NK-92 treated with Interleukin-12 subunit alpha and Interleukin-12 subunit beta, amount 100 ng/mL, for 24 hours (cell line): ENCODE data around the gene PNPLA5.
"Not testable (repeated sequence)": the region's sequence is repeated elsewhere in the genome, so short reads cannot be mapped to it uniquely, and the experiment has no call there.

Experiments used
- DNase-seq: peaks from one replicate; lab custom pipeline; 2025; lab: John Stamatoyannopoulos, UW

PNPLA5 gene, protein sequence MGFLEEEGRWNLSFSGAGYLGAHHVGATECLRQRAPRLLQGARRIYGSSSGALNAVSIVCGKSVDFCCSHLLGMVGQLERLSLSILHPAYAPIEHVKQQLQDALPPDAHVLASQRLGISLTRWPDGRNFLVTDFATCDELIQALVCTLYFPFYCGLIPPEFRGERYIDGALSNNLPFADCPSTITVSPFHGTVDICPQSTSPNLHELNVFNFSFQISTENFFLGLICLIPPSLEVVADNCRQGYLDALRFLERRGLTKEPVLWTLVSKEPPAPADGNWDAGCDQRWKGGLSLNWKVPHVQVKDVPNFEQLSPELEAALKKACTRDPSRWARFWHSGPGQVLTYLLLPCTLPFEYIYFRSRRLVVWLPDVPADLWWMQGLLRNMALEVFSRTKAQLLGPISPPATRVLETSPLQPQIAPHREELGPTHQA

DNA sequence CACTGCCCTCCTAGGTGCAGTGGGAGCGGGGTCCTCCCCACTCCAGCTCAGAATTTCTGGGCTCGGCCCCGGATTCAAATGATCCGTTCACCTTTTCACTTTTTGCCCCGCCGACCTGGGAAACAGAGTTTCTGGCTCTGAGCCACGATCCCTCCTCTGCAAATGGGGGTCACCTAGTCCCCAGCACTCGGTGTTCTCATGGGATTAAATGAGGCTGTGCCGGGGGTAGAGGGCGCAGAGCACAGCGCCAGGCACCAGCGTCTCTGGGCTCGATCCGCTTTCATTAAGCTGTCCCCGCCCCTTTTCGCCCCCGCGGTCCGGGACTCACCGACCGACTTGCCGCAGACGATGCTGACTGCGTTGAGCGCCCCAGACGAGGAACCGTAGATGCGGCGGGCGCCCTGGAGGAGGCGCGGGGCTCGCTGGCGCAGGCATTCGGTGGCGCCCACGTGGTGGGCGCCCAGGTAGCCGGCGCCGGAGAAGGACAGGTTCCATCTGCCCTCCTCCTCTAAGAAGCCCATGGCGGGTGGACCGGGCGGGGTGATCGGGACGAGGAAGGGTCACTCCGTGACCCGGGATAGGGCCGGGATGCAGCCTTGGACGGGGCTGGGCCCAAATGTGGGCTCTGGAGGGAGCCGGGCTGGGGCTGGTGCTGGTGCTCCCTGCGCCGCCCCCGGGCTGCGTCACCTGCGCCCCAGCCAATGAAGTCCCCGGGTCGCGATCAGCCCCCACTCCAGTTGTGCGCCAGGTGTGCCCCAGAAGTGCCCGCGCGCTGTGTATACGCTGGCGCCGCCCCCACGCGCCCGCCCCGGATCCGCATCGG lies at the start of gene PNPLA5:
Gene PNPLA5, minus strand, starts transcription at position 654 of the 823 bp plus-strand sequence. Its CDS starts 133 bp downstream, at position 521.
- no peak for DNase-seq

DNA sequence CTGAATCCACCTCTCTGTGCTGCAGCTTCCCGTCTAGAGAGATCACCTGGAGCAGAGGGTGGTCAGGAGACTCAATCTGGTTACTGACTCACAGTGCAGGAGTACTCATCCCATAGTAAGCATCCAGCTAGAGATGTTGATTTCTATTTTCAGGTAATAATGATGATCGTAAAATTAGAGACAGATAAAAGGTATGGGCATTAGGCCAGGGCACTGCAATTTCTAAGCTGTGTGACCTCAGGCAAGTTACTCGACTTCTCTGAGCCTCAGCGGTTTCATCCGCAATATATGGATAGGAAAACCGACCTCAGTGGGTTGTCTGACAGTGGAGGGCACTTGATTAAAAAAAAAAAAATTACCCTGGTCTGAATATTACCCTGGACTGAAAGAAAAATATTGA lies 49.6 kb upstream of the PNPLA5 start:
- no peak for DNase-seq

DNA sequence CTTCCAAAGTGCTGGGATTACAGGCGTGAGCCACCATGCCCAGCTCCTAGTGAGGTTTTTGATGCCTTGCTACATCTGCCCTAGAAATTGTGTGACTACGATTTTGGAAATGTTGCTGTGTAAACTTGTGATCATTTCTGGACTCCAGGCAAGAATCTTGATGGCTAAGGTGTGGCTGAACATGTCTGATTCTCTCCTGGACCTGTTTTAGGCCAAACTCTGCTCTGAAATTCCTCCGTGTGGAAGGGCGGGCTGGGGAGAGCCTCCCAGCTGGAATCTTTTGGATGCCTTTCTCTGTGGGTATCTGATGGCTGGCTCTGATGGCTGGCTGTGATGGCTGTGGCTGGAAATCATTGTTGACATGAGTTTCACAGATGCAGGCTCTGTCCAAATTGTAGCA lies 40.0 kb upstream of the PNPLA5 start:
- no peak for DNase-seq

DNA sequence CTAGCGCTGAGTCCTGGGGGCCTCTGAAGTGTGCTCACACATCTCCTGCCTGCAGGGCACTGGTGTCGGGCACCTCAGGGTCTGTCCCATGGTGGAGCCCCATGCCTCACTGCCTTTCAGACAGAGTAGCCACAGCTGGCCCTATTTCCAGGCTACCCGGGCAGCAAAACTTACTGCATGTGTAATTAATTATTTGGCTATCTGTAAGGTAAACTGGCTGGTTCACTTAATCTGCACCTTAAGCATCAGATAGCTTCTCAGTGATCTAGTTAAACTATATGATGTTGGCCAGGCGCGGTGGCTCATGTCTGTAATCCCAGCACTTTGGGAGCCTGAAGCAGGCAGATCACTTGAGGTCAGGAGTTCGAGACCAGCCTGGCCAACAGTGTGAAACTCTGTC lies 37.1 kb upstream of the PNPLA5 start:
- no peak for DNase-seq

DNA sequence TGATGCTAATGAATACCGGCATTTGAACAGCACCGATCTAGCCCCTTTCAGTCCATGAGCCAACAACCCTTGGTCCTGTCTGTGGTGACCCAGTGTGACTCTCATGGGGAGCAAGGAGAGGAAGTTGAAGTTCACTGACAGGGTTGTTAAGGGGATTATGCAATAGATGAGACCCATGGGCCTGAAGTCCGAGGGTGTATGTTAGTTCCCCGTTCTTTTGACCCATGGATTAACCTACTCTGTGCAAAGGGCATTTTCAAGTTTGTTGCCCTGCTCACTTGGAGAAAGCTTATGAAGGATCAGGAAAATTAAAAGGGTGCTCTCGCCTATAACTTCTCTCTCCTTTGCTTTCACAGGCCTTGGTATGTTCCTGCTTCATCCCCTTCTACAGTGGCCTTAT lies 36.7 kb upstream of the PNPLA5 start:
- DNase-seq, result no peak

DNA sequence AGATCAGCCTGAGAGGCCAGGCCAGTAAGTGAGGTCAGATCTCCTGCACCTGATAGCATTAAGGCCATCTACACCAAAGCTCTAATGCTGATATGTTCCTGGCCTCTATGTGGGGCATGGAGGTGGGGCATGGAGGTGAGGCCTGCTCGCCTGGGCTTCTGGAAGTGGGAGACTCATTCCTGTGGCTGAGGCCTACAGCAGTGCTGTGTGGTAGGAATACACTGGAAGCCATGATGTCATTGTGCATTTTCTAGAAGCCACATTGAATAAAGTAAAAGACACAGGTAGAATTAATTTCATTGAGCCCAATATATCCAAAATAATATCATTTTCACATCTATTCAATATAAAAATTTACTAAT lies 34.5 kb upstream of the PNPLA5 start:
- no peak for DNase-seq

DNA sequence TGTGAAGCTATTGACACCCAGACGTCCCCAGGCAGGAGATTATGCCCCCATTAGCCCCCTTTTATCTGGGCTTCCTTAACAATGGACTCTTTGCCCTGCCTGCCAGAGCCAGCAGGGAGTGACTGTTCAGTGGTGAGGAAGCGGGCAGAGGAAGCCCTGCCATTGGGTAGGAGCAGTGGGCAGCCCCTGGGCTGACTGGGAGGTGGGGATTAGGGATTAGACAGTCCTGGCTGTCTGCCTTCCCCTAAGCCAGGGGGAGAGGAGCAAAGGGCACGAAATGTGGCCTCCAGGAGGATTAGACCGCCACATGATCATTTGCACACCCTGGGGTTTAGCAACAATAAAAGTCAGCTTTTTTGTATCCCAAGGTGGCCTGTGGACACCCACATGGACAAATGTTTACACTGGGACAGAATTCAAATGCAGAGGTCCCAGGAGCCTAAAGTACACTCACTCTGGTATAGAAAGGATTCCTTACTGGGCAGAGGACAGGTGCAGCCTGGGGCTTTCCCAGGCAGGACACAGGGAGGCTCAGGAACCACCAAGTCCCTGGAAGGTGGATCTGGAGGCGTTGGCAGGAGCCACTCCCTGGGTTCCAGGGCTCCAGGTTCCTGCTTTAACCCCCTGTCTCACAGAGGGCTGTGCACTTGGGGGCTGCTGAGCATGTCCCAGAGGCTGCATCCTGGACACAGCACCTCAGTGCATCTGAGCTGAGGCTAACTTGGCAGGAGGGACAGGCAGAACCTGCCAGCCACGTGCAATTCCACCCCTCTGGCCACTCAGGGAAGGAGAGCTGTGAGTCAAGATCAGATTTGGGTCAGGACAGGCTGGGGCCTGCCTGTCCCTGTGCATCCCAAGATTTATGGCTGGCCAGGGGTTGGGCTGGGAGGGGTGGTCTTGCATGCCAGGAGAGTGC lies 33.9 kb upstream of the PNPLA5 start:
- DNase-seq, result no peak

DNA sequence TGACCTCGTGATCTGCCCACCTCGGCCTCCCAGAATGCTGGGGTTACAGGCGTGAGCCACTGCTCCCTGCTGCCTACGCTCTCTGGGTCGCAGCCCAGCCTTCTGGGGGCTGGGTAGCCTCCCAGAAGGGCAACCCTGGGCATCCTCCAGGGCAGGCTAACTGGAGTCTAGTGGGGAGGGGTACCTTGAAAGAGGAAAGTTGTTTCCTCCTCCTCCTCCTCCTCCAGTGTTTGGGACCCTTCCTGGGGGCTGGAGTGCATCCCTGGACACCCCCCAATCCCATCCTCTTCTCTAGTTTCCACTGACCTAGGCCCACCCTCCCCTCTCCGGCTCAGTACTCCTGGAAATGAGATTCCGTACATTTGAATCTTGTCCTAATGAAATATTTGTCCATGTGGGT lies 33.1 kb upstream of the PNPLA5 start:
- no peak for DNase-seq

DNA sequence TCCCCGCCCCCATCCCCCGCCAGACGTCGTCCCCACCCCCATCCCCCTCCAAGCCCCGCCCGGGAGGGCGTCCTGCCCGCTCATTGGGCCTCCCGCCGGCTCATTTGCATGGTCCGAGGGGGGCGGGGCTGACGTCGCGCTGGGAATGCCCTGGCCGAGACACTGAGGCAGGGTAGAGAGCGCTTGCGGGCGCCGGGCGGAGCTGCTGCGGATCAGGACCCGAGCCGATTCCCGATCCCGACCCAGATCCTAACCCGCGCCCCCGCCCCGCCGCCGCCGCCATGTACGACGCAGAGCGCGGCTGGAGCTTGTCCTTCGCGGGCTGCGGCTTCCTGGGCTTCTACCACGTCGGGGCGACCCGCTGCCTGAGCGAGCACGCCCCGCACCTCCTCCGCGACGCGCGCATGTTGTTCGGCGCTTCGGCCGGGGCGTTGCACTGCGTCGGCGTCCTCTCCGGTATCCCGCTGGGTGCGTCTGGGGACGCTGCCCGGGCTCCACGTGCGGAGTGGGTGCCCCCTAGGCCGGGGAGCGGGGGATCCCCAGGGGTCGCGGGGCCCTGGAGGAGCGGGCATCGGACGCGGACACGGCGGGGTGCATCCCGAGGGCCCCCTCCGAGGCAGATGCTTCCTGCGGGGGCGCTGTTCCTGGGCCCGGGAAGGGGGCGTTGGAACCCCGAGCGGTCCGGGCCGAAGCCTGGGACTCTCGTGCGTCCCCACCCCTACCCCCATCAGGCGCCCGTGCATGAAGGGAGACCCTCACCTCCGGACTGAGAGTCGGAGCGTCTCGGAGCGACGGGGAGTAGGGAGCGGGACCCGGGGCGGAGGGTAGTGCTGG lies 32.0 kb upstream of the PNPLA5 start, which contains the start of gene PNPLA3:
Gene PNPLA3, plus strand, starts transcription at position 175 of the 834 bp plus-strand sequence. Its CDS starts 107 bp downstream, at position 282.
- DNase-seq, result no peak

DNA sequence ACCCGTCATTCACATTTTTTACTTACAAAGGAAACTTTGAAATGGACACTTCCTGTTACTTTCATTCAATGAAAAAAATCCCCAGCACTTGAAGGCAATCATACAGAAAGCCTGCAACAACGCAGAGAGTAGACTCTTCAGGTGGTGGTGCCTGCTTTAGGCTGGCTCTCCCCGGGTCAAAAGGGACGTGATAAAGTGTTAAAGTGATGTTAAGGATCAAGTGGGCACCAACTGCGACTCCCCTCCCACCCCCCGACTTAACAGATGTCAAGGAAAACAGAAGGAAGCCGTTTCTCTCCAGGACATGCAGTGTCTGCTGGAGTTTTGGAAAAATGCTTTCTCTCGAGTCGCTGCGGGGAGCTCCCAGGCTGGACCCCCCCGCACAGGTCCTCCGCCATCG lies 31.4 kb upstream of the PNPLA5 start:
- DNase-seq, result no peak

DNA sequence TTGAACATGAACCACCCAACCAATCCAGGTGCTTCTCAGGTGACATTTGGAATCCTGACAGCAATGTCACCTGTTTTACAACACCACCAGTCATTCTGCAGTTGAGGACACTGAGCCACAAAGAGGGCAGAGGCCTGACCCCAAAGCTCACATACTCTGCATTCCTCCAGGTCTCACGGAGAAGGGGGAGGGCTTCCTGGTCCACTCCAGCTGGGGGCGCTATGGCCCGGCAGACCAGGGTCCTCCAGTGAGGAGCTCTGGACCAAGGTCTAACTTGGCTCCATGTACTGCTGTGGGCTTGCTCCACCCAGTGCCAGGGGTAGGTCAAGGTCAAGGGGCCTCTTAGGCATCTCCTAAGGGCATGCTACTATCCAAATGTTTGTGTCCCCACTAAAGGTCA lies 30.3 kb upstream of the PNPLA5 start:
- DNase-seq, result no peak

DNA sequence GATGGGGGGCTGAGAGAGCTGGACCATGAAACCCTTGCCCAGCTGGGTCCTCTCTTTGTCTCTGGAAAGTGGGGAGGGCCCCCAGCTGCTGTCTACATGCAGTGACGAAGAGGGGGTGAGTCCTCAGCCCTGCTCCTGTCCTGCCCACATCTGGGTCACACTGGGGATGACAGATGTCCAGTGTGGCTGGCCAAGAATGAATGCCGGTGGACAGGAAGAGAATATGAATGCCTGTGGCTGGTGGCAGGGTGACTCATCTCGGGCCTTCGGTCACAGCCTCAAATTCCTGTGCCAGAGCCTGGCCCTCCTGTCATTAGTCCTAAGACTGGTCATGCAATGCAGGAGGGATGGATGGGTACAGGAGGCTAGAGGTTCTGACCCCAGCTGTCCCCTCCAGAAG lies 29.6 kb upstream of the PNPLA5 start:
- no peak for DNase-seq

DNA sequence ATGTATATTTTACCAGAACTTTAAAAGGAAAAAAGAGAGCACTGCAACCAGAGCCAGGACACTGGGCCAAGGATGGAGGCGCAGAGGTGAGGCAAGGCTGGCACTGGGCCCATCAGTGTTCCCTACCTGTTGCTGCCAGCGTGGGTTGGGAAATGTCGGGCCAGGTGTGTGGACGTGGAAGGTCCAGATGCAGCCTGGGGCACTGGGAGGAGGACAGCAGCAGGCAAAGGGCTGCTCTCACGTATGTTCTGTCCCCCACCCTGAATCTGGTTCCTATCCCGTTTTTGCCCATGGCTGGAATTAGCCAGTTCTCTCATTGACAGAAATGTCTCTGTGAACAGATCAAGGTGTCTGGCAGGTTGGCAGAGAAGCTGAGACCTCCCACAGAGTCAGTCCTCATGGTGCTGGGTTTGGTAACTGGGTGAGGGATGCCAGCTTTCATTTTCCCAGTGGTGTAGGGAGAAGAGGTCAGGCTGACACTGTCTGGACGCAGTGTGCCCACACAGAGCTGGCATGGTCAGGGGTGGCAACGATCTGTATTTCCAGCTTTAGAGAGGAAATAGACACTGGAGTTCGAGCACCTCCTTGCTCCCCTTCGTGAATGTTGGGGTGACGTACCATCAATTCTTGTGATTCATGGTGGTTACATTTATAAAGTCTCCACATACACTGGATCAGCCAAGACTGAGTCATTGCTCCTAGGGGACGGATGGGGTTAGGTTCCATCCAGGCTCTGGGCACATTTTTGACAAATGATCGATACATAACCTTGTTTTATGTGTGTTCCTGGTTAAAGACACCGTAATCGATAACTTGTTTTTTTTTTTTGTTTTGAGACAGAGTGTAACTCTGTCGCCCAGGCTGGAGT lies 27.5 kb upstream of the PNPLA5 start:
- DNase-seq, result no peak

DNA sequence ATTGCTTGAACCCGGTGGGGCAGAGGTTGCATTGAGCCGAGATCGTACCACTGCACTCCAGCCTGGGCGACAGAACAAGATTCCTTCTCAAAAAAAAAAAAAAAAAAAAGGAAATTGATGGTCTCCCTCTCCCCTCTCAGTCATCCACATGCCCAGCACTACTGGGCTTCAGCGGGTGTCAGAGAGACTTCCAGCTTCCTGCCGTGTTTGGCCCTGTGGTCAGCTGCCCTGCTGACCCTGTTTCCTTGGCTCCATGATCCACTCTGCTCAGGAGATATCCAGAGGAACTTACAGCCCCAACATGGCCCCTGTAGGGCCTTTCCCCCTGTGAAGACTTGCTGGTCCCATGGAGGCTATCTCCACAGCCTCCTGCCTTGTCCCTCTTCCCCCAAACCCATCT lies 25.7 kb upstream of the PNPLA5 start:
- DNase-seq, result no peak

DNA sequence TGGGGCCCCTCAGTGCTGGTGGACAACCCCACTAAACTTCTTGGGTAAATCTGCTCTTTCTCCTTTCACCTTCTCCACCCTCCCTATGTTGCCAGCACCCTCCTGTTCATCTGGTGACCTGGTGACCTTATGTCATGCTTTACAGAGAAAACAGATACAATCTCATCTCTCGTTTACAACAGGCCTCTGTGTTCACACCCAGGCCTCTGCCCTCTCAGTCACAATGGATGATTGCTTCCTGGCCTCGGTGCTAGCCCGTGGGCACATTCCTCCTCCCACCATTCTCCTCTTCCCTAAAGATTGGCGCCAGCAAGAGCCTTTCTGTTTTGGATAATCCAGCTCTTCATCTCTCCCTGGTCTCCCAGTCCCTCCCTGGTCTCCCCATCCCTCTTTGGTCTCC lies 19.5 kb upstream of the PNPLA5 start:
- DNase-seq, result no peak

DNA sequence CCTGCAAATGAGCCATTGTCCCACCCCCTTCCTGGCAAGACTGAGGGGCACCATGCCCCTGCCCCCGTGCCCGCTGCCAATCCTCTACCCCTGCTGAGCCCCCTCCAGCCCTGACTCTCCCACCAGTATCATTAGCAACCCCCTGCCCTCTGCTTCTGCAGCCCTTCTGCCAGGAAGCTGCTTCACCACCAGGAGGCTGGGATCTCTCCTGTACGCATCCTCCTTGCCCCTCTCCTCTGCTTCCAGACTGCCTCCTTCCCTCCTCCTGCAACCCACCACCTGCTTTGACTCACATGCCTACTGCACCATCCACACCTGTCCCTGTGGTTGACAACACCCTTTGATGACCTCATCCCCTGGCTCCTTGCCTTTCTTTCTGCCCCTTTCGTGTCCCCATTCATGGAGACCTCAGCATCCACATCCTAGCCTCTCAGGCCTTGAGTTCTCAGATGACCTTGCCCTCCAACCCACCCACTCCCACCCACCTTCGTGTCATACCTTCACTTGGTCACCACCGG lies 18.4 kb upstream of the PNPLA5 start:
- DNase-seq, result no peak

DNA sequence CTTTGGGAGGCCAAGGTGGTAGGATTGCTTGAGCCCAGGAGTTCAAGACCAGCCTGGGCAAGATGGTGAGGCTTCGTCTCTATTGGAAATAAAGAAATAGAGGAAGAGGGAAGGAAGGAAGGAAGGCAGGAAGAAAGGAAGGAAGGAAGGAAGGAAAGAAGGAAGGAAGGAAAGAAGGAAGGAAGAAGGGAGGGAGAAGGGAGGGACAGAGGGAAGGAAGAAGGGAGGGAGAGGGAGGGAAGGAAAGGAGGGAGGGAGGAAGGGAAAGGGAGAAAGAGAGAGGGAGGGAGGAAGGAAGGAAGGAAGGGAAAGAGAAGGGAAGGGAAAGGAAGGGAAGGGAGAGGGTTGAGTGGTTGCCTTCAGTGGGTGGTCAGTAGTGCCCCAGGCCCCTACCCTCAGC lies 17.9 kb upstream of the PNPLA5 start:
- no peak for DNase-seq

DNA sequence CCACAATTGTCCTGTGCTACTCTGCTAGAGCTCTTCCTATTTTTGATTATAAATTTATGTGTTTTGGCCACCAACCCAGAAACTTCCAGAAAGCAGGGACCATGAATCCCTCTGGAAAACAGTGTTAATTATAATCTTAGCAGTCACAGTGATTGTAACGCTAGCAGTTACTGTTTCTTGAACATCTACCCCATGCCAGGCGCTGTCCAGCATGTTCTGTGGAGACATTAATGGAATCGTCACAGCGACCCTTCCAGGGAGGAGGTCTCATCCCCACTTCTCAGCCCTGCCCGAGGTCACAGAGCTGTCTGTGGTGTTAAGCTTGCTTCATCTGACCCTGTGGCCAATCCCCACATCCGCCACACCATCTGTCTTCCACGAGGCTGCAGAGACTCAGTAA lies 13.9 kb upstream of the PNPLA5 start:
- no peak for DNase-seq

DNA sequence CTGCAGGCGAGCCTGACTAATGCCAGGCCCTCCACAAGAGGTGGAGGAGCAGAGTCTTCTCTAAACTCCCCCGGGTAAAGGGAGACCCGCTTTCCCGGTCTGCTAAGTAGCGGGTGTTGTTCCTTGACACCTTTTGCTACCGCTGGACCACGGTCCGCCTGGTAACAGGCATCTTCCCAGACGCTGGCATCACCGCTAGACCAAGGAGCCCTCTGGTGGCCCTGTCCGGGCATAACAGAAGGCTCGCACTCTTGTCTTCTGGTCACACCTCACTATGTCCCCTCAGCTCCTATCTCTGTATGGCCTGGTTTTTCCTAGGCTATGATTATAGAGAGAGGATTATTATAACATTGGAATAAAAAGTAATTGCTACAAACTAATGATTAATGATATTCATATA lies 12.6 kb upstream of the PNPLA5 start:
- not testable (repeated sequence) for DNase-seq

DNA sequence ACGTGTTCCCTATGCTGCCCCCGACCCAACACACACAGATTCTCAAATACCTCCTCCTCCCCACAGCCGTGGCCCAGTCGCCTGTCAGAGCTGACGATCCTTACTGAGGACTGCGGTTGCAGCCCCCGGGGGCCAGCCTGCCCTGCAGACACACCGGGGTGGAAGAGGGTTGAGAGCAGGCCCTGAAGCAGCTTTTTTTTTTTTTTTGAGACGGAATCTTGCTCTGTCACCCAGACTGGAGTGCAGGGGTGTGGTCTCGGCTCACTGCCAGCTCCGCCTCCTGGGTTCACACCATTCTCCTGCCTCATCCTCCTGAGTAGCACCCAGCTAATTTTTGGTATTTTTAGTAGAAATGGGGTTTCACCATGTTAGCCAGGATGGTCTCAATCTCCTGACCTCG lies 11.2 kb upstream of the PNPLA5 start:
- DNase-seq, result not testable (repeated sequence)
